Measurements from ENCODE around the gene TRIB2.

Gene TRIB2

DNA sequence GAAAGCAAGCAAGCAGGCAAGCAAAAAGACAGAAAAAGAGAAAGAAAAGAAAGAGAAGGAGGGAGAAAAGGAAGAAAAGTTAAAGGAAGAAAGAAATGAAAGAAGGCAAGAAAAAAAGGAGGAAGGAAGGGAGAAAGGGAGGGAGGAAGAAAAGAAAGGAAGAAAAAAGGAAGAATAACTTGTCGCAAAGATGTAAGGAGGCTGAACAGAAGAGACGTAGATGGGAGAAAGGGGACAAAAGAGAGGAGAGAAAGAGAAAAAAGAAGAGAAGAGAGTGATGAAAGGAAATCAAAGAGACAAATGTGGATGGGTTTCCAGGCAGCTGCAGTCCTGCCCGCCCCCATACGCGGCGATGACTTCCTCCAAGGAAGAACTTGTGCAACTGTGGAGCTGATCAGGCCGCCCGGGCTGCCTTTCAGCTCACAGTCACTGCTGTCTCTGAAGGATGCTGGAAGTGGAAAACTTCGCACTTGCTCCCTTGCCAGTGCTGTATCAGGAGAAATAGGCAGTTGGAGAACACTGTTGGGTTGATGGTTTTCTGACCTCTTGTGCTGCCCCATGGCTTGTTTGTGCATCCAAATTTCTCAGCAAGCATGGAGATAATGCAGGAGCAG is 52.9 kb downstream of the TRIB2 start:
- FAIRE-seq (no peak), DNase-seq (ENCODE audit: extremely low spot score, insufficient read length, low read depth) (no peak)

DNA sequence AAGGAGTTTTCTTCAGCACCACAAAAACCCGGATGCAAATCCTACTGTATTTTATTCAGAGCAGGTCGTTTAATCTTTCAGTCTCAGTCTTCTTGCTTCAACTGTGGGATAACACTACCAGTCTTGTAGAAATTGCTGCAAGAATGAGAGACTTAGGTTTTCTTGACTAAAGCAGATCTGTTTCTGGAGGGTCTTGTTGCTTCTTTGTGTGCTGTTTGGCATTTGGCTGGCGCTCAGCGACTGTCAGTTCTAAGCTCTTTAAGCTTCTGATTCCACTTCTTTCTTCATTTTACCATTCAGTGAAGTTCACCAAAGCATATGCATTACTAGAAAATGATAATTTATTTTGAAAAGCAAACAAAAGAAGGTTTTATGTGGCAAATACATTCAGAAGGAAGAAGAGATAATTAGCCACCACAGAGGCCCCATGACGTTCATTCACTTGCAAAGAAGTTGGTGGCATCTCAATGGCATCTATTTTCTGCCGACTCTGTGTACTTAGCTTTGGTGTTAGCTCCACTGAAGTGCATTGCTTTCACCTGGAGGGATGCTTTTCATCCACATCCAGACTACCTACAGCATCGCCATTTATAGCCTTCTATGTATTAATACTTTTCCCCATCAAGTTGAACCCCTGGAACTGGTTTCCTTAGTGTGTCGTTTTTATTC is 53.7 kb downstream of the TRIB2 start:
- no peak for DNase-seq (ENCODE audit: extremely low spot score, insufficient read length, low read depth)
- no peak for FAIRE-seq

DNA sequence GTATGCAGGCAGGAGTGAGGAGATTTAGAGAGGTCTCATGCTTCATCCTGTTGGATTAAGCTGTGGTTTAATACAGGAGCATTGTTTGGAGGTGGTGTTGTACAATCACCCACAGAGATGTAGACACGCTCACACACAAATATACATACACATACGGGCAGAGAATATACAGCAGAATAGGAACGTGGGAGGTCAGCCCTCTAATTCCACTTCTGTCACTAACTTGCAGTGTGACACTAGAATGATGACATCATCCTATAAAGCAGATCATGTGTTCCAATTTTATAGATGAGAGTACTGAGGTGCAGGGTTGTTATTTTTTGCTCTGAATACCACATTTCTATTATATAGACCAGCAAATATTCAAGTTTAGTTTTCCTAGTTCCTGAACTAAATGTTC is 54.4 kb downstream of the TRIB2 start:
- DNase-seq (ENCODE audit: extremely low spot score, insufficient read length, low read depth) (no peak), FAIRE-seq (no peak)

DNA sequence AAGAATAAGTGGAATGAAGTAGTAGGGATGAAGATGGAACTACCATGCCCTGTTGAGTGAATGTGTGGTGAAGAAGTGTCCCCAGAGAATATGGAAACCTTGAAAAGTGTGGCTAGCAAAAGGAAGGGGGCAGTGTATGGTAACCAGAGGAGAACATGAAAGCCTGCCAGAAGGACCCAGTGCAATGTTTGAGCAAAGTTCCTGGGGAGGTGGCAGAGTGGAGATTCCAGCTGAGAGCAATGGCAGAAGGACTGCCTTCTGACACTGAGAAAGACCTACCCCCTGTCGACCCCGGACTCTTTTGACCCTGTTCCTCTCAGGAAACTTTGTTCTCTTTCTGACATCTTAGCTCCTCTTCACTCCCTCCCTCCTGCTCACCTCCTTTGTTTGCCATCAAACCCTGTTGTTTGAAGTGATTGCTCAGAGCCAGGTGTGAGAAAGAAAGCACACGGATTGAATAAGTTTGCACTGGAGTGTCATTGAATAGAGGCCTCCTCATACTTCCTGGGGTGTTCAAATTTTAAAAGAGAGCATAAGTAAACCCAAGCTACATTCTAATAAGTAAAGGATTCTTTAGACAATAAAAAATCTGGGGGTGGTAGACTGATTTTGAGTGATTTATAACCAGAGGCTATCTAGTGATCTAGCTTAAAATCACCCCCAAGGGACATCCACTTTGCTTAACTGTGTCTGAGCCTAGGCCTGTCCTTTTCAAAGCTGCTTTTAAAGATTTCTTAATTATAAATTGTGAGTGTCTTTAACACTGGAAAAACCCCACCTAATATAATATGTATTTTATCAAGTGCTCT is 57.1 kb downstream of the TRIB2 start:
- no peak for DNase-seq (ENCODE audit: extremely low spot score, insufficient read length, low read depth)
- no peak for FAIRE-seq

DNA sequence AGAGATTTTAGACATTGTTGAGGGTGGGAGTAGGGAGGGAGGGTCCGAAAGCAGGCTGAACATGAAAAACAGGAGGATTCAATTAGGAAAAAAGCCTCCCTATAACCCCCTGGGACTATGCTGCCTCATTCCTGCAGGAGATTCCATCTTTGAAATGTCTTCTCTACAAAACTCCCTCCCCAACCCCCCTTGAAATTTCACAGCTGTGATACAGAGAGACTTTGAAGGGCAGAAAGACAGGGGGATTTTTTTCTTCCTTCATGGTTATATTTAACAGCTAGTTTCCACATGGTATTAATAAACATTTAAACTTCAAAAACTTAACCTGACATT is 57.6 kb downstream of the TRIB2 start:
- DNase-seq (ENCODE audit: extremely low spot score, insufficient read length, low read depth) (no peak), FAIRE-seq (no peak)

DNA sequence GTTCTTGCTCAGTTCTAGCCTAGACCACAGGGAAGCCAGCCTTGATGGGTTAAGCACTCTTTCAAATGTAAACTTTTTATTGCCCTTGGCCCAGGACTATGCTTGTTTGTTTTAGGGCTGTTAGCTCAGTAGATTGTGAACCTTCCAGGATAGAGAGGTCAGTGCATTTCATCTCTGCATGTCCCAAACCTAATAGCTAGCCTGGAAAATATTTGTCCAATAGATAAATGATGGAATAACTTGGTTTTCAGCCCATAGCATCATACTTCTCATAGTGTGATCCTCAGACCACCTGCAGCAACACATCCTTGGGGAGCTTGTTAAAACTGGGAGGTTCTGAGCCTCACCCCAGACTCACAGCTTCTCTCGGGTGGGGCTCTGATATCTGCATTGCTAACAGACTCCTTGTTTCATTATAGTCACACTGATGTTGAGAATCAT is 59.8 kb downstream of the TRIB2 start:
- DNase-seq (ENCODE audit: extremely low spot score, insufficient read length, low read depth) (no peak), FAIRE-seq (no peak)

DNA sequence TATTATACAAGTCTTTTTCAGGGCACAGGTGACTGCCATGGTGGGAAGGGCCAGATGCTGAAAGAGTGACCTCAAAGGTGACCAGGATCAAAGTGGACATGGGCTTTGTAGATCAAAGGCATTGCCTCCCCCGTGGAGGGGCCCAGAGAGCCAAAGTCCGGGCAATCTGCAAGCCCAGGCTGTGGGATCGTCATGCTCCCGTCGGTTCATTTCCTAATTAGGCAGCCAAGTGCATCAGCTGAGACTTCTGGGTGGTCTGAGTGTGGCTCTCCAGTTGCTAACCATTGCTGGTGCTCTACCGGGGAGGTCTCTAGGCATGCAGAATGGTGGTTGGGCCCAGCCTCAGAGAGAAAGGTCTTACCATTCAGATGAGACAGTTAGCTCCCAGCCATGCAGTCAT is 61.6 kb downstream of the TRIB2 start:
- no peak for DNase-seq (ENCODE audit: extremely low spot score, insufficient read length, low read depth)
- FAIRE-seq: no peak

DNA sequence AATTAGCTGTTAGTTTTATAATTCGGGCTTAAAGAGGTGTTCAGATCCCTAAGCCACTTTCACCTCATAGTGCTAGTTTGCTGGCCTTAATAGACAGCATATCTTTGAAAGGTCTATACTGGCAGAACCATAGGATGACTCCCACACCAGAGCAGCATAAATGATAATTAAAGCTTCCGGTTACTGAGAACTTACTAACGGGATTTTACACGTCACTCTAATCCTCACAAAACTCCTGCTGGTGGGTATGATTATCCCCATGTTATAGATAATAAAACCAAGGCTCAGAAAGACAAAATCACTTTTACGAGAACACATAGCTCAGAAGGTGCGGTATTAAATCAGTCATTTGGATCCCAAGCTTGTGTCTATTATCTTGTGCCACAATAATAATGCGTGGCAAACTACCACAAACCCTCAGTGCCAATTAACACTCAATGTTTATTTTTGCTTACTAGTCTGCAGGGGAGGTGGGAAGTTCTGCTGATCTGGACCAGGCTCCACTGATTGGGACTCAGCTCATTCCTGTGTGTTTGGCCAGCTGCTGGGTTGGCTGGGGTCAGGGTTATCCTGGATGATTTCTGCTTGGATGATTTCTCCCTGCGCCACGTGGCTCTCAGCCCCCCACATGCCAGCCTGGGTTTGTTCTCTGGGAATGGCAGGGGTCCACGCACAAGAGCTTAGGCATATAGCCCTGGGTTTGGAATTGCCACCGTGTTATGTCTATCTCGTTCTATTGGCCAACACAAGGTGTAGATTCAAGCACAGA is 62.3 kb downstream of the TRIB2 start:
- no peak for FAIRE-seq

DNA sequence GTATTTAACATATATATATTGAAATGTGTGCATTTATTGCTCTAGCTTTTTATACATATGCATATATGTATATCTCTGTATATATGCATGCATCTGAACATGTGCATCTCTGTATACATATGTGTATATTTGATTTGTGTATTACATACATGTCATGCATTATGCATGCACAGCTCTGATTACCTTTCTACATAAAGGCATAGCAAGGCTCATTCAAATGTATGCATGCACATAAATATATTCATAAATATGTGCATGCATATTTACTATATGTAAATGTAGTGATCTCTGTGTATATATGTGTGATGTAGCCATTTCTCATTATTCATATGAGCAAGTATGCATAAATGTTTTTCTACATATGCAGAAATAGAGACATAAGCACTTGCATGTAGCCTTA is 64.6 kb downstream of the TRIB2 start:
- FAIRE-seq (no peak), DNase-seq (ENCODE audit: extremely low spot score, insufficient read length, low read depth) (no peak)

More for the DNA sequence above, 62.3 kb downstream of the TRIB2 start:
- no peak for DNase-seq (ENCODE audit: extremely low spot score, insufficient read length, low read depth)

DNA sequence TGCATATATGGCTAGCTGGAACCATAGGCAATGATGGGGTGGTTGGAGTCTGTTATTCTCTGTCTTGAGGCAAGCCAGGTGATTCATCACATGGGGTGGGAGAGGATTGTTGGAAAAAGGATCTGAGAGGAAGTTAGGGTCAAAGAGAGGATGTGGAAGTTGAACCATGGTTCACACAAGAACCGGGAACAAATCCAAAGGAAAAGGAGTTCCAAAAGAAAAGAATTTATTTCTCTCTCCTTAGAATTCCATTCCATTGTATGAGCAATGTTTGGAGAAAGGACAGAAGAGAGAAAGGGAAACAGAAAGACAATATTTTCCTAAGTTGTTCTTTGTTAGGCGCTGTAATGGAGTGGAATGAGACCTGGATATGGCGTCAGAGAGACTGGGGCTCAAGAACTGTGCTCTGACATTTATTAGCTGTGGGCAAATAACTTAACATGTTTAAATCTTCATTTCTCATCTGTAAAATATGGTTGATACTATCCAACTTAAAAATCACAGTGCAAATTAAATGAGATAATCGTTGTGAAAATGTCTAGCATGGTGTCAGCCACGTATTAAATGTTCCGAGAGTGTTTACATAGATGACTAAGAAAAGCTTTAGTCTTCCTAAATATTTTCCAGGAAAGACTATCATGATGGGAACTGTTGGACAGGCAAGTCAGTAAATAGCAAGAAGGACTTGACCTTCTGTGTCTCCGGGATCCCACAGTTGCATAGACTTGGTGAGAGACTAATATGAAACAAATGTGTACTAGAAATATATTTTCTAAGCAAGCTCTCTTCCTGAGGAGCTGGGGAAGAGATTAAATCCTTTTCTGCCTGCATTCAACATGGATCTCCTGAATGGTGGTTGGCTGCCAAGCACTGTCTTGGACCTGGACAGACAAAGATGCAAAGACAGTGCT is 71.4 kb downstream of the TRIB2 start:
- DNase-seq (ENCODE audit: extremely low spot score, insufficient read length, low read depth) (no peak), FAIRE-seq (no peak)

DNA sequence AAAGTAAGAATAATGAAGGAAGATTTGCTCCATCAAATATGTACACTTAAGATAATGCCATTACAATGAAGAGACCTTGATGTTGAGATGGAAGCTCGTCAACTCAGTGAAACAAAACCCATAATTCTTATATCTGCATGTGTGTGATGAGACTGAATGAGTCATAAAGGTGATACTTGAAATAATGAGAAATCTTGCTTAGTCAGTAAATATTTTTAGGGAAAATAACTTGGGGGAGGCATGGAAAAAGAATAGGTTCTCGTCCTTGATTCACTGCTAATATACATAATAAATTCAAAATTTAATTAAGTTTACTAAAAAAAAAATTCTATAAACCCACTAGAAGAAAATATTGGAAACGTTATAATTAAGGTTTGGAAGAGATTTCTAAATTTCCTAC is 75.2 kb downstream of the TRIB2 start:
- FAIRE-seq (no peak), DNase-seq (ENCODE audit: extremely low spot score, insufficient read length, low read depth) (no peak)
